ENCODE measurements around the gene TSGA10IP.

GRCh38 chr11:65919141-65919572 is 26.1 kb upstream of the TSGA10IP start, which contains the start of gene DRAP1:
- TF ChIP-seq POLR2AphosphoS5 (IDR thresholded peaks at IDR 0.05), result peak; percentile 32 to 78 (median 72)
- TF ChIP-seq CTCF (IDR thresholded peaks at IDR 0.05), result no peak
- peak; percentile 14 to 32 for TF ChIP-seq POLR2A (IDR thresholded peaks at IDR 0.05)

All from sigmoid colon (tissue), 4 donors.